GM19463 (cell line): ENCODE measurements around the gene MYL9.
"Not testable (repeated sequence)": the region's sequence is repeated elsewhere in the genome, so short reads cannot be mapped to it uniquely, and the experiment has no call there.

Experiments used
- ATAC-seq: cut with Tn5 transposase; IDR thresholded peaks from one replicate; pipeline ENCODE4 v1.9.1; 2021; ENCODE audit warnings: mild to moderate bottlenecking, moderate library complexity; ENCODE audit not compliant: unreplicated experiment

Gene MYL9

DNA sequence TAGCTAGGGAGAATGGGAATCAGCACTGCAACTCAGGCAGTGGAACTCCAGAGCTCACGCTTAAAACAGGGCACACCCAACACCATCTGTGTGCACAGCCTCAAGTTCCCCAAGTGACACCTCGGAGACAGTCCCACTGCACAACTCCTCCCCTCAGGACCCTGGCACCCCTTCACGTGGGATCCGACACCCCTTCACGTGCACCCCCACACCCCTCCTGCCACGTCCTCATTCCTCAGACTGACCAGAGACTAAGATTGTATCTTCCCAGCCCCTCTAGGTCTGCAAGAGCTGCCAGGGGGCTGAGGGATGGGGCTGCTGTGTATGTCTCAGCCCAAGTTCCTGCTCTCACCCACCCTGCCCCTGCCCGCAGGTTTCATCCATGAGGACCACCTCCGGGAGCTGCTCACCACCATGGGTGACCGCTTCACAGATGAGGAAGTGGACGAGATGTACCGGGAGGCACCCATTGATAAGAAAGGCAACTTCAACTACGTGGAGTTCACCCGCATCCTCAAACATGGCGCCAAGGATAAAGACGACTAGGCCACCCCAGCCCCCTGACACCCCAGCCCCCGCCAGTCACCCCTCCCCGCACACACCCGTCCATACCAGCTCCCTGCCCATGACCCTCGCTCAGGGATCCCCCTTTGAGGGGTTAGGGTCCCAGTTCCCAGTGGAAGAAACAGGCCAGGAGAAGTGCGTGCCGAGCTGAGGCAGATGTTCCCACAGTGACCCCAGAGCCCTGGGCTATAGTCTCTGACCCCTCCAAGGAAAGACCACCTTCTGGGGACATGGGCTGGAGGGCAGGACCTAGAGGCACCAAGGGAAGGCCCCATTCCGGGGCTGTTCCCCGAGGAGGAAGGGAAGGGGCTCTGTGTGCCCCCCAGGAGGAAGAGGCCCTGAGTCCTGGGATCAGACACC lies 7.6 kb downstream of the MYL9 start:
- no peak for ATAC-seq

GRCh38 chr20:36549628-36549941 lies 8.3 kb downstream of the MYL9 start:
- no peak for ATAC-seq

GRCh38 chr20:36549942-36550789 lies 8.8 kb downstream of the MYL9 start:
- ATAC-seq, result no peak

DNA sequence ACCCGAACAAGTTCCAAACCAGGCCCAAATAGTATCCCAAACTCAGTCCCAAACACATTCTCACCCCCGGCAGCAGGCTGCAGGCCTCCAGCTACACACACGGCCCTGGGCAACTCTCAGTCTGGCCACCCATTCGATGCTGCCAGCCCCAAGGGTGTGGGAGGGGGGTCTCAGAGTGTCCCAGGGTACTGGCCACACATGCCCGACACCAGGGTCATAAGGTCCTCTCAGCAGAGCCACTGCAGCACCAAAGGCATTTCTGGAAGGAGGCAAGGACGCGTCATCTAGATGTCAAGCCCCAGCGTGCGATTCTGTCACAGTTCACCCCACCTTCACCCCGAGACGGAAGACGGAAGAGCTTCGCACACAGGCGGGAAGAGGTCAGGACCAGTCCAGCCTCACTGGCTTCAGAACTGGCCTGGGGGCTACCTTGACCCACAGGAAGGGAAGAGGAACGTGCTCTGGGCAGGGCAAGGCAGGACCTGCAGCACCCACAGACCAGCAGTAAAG lies 9.5 kb downstream of the MYL9 start:
- no peak for ATAC-seq

GRCh38 chr20:36555248-36555647 lies 13.9 kb downstream of the MYL9 start:
- ATAC-seq, result no peak

- ATAC-seq, result no peak
Observed at GRCh38 chr20:36562724-36563123, 21.4 kb downstream of the MYL9 start.

- no peak for ATAC-seq
Observed at GRCh38 chr20:36563374-36563773, 22.1 kb downstream of the MYL9 start.

GRCh38 chr20:36564078-36564725 lies 22.9 kb downstream of the MYL9 start:
- ATAC-seq, result not testable (repeated sequence)

DNA sequence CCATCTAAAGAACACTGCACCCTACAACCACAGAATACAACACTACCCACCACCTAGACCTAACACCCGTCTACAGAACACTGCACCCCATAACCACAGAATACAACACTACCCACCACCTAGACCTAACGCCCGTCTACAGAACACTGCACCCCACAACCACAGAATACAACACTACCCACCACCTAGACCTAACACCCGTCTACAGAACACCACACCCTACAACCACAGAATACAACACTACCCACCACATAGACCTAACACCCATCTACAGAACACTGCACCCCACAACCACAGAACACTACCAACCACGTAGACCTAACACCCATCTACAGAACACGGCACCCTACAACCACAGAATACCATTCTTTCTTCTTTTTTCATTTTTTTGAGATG lies 23.4 kb downstream of the MYL9 start:
- ATAC-seq, result not testable (repeated sequence)

- no peak for ATAC-seq
Observed at GRCh38 chr20:36565520-36565919, 24.2 kb downstream of the MYL9 start.

- ATAC-seq, result no peak
Observed at GRCh38 chr20:36569847-36570429, 28.6 kb downstream of the MYL9 start.

DNA sequence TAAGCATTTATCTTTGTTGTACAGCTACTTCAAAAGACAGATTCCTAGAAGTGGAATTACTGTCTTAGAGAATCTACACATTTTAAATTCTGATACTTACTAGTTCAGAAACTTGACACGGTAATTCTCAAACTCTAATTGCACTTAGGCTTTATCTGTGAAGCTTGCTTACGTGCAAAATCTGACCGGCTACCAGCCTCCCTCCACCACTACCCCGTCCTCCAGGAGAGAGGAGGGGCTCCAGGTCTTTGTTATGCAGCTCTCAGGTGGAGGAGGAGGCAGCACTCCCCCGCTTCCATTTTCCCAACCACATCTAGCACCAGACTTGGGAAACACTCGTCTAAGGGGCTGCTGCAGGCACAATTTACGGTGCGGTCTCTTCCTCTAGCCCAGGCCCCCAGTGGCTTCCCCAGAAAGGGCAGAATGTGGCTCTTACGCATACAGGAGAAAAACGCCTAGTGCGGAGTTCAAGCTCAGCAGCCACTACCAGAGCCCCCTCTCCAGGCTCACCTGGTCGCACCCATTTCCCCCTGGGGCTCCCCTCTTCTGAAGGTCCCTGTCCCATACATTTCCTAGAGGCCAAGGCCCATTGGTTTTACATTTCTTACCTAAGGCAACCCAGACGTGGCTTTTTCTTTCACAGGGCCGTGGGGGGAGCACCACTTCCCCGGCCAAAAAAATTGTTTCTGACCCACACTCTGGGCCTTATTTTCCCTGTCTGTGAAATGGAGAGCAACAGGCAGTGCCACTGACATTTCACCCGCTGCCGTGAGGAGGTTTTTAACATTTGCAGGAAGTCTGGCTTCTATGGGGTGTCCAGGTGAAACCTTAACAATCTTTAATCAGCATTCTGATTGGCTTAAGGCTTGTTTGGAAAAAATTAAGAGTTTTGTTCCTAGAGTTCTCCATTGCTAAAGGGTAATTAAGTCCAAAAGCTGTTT lies 30.5 kb downstream of the MYL9 start:
- ATAC-seq, result no peak

- ATAC-seq, result no peak
Observed at GRCh38 chr20:36572701-36573102, 31.4 kb downstream of the MYL9 start.

DNA sequence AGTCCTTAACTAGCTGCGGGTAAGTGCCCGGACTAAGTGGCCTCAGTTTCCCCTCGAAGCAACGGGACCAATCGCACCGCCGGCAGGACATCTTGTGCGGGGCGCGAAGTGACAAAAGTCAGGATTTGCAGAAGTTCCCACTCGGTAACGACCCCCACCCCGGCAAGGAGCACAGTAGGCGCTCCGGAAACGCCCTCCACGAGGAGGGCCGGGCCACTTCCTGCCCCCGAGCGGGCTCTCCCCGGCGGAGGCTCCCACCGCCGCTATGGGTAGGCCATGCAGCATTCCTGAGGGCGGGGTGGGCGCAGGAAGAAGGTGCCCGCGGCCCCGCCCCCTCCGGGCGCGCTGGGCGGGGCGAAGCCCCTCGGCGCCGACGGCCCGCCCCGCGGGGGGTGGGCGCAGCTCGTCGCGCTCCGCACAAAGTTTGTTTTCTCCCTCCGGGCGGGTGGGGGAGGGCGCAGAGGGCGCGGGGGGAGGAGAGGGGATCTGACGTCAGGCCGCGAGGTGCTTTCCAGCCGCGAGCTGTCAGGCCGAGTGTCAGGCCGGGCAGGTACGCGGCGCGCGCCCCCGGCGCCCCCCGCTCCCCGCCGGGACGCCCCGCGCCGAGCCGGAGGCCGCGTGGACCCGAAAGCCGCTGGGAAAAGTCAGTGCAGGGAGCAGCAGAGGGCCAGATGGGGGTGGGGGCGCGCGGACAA lies 31.9 kb downstream of the MYL9 start, which contains the start of gene TGIF2:
TGIF2 (plus strand) TSS at position 495 of the 695 bp plus-strand sequence. CDS start 5,178 bp downstream, outside the sequence.
- ATAC-seq, result peak; percentile 65

DNA sequence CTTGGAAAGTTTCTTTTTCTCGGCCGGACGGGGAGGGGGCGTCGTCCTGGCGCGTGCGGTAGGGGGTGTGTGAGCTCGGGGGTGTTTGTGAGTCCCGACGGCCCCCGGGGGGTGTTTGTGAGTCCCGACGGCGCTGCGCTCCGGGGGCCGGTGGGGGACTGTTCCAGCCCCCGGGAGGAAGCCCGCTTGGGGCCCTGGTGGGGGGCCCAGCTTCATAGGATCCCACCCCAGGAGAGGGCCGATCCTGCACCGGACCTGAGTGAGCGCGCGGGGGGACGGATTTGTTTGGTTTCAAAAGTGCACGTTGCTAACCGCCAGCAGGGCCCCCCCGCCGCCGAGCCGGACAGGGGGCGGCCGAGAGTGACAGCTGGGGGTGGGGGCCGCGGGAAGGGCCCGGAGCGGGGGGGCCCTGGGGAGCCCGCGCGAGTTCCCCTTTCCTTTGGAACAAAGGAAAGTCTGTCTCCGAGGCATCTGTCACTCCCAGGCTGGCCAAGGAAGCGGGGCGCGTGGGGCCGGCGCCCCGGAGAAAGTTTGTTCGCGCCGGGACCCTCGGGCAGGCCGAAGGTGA lies 32.6 kb downstream of the MYL9 start:
- ATAC-seq, result peak; percentile 1

- no peak for ATAC-seq
Observed at GRCh38 chr20:36574366-36575135, 33.2 kb downstream of the MYL9 start.

- no peak for ATAC-seq
Observed at GRCh38 chr20:36576081-36576445, 34.7 kb downstream of the MYL9 start.
